Dendritic cell treated with granulocyte-macrophage colony-stimulating factor and Interleukin-4, amounts not matched to agents 40 ng/mL and 50 ng/mL, for 4 days (primary cell): ENCODE results near the gene NRL.

Experiments used
- H3K27ac Mint-ChIP-seq: one replicate; pipeline ENCODE4 v1.8.0; 2022; ENCODE audit warnings: mild to moderate bottlenecking, mixed read lengths
- H3K27me3 Mint-ChIP-seq: one replicate; pipeline ENCODE4 v1.8.0; 2022; ENCODE audit warnings: mild to moderate bottlenecking, mixed read lengths
- H3K36me3 Mint-ChIP-seq: one replicate; pipeline ENCODE4 v1.8.0; 2022; ENCODE audit warnings: low read depth, mixed read lengths
- H3K4me1 Mint-ChIP-seq: one replicate; pipeline ENCODE4 v1.8.0; 2022; ENCODE audit warnings: low read depth, mixed read lengths
- H3K4me3 Mint-ChIP-seq: one replicate; pipeline ENCODE4 v1.8.0; 2022; ENCODE audit warnings: mild to moderate bottlenecking, moderate library complexity, mixed read lengths
- H3K9me3 Mint-ChIP-seq: one replicate; pipeline ENCODE4 v1.8.0; 2022; ENCODE audit warnings: mixed read lengths
- intact Hi-C: fragments of 100-400 bp; cut with micrococcal nuclease; formaldehyde crosslinking; loops from one replicate; pipeline ENCODE4 v1.15.0; 2022

The NRL gene

DNA sequence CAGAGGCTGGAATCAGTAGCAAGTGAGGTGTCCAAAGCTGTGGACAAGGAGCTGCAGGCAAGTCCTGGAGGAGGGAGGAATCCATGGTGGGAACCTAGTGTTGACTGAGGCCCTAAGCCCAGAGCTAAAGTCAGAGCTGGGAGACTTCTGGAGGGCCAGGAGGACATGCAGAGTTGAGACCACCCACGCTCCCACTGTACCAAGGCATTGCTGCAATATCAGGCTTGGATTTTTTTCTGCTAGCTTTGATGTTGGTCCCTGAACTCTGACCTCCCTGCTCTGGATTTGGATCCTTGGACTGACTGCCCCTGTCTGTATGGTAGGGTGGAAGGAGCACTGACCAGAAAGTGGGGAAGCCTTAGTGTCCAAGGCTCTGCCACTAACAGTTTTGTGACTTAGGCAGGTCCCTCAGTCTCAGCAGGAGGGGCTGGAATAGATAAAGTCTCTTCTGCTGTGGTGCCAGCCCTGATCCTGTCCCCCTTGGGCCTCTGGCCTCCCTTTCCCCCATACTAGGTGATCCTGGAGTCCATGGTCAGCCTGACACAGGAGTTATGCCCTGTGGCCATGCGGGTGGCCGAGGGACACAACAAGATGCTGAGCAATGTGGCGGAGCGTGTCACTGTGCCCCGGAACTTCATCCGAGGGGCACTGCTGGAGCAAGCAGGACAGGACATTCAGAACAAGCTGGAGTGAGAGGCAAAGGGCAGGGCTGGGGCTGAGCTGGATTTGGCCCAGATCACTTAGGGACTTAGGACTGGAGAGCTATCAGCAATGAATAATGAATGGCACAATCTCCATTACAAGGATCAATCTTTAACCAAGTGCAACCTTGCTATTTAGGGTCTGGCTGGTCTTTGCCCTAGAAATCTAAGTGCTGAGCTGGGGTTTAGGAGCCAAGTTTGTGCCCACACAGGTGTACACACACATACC lies 53.5 kb downstream of the NRL start:
- Mint-ChIP-seq H3K36me3 (no peaks in the 10 kb centered on the region), H3K9me3 (no peaks in the 10 kb centered on the region), H3K27me3 (peaks cover 13% of the 10 kb centered on the region), H3K27ac (no peak overlapping the region), H3K4me1 (no peaks in the 10 kb centered on the region), H3K4me3 (no peak overlapping the region)
- intact Hi-C loops: no loop called here

DNA sequence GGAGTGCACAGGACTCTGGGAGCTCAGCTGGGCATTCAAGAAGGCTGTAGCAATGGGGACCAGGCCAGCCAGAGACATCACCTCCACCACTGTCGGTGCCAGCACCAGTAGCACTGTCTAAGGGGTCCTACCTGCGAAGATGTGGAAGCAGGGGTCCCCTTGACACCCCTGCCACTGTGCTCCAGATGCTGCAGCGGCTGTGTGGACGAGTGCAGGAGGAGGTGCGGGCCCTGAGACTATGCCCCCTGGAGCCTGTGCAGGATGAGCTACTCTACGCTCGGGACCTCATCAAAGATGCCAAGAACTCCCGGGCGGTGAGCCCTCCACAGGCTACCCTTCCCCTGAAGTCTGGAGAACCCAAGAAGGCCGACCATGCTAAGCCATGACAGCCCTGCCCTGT lies 54.3 kb downstream of the NRL start:
- intact Hi-C loops: no loop called here

DNA sequence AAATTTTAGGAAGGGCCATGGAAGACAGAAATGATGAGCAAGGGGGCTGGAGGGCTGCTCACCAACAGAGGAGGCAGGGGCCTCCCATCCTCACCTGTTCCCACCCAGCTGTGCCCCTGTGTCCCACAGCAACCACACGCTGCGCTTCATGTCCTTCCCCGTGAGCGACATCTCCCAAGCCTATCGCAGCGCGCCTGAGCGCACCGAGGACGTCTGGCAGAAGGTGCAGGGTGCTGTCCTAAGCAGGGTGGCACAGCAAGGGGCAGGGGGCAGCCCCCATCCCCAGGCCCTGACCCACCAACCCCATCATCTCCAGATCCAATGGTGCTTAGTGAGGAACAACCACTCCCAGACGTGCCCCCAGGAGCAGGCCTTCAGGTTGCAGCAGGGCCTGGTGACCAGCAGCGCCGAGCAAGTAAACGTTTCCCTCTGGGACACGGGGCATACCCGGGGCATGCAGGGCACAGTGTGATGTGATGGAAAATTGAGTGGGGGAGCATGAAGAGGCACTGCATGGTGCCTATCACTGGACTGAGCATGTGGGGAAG lies 54.8 kb downstream of the NRL start:
- Mint-ChIP-seq H3K27me3 (peaks cover 19% of the 10 kb centered on the region), H3K4me1 (no peaks in the 10 kb centered on the region), H3K27ac (no peak overlapping the region)

More for the DNA sequence above, 54.3 kb downstream of the NRL start:
- no peak overlapping the region for H3K4me3 Mint-ChIP-seq
- no peaks in the 10 kb centered on the region for H3K9me3 Mint-ChIP-seq
- no peaks in the 10 kb centered on the region for H3K4me1 Mint-ChIP-seq
- no peak overlapping the region for H3K27ac Mint-ChIP-seq
- H3K36me3 Mint-ChIP-seq: no peaks in the 10 kb centered on the region
- peaks cover 14% of the 10 kb centered on the region for H3K27me3 Mint-ChIP-seq

DNA sequence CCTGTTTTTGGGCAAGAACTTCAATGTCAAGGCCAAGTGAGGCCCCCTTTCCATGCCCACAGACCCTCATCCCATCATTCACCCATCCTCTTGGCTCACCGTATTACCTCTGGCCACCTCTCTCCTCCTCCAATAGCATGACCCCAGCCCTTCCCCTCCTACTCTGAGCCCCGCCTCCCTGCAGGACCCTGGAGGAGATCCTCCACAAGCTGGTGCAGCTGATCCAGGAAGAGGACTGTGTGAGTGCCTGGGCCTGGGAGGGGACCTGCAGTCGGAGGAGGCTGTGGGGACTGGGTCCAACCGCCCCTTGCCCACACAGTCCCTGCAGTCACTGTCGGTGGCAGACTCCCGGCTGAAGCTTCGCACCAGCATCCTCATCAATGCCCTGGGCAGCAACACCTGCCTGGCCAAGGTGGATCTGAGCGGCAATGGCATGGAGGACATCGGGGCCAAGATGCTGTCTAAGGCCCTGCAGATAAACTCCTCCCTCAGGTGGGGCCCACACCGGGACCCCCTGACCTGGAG lies 55.7 kb downstream of the NRL start:
- Mint-ChIP-seq H3K4me1 (no peaks in the 10 kb centered on the region), H3K27me3 (peaks cover 24% of the 10 kb centered on the region), H3K4me3 (no peak overlapping the region), H3K9me3 (no peaks in the 10 kb centered on the region), H3K27ac (no peak overlapping the region), H3K36me3 (no peaks in the 10 kb centered on the region)
- intact Hi-C loops: loop anchor here (1.0 to 5.0 kb wide), 3 partner anchors 31 to 103 kb away; partner anchors contain the start of gene IRF9

More for the DNA sequence above, 54.8 kb downstream of the NRL start:
- H3K4me3 Mint-ChIP-seq: no peak overlapping the region
- intact Hi-C loops: loop anchor here (2.0 to 5.0 kb wide), 2 partner anchors 49 to 102 kb away; partner anchors contain the start of gene IRF9
- H3K9me3 Mint-ChIP-seq: no peaks in the 10 kb centered on the region
- no peaks in the 10 kb centered on the region for H3K36me3 Mint-ChIP-seq

DNA sequence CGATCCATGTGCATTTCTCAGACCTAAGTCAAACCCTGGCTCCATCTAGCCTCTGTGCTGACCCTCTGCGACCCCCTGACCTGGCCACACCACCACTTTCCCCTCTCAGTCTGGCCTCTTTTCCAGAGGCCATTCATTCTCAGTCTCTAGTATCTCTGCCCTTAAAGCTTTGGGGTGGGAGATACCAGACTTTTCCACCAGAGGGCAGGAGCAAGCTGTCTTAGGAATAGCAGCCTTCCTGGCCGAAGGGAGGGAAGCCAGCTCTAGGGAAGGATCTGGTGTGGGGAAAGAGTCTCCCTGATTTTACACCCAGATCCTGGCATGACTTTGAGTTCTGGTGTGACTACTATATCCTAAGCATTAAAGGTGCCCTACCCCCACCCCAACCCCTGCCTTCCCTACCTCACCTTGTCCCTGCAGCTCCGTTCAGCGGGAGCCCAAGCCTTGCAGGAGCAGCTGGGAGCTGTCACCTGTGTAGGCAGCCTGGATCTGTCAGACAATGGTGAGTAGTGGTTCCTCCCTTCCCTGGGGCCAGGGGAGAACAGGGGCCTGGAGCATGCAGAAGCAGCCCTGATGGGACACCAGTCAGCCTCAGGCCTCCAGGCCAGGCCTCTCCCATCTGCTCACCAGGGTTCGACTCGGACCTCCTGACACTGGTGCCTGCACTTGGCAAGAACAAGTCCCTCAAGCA lies 56.3 kb downstream of the NRL start:
- Mint-ChIP-seq H3K27ac (no peak overlapping the region), H3K4me3 (no peak overlapping the region), H3K27me3 (peaks cover 30% of the 10 kb centered on the region), H3K4me1 (peaks cover 5% of the 10 kb centered on the region), H3K9me3 (no peaks in the 10 kb centered on the region), H3K36me3 (no peaks in the 10 kb centered on the region)
- intact Hi-C loops: loop anchor here (1.0 to 5.0 kb wide), 3 partner anchors 32 to 104 kb away; partner anchors contain the start of gene IRF9

DNA sequence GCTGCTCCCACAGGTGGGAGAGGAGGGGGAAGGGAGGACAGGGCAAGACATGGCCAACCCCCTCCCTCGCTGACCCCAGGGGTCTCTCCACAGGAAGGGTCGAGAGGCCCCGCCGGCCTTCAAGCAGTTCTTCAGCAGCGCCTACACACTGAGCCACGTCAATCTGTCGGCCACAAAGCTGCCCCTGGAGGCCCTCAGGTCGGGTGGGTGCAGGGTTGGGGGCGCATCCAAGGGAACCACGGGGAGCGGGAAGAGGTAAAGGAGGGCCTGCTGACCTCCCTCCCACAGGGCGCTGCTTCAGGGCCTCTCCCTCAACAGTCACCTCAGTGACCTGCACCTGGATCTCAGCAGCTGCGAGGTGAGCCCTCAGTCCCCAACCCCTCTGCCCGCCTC lies 56.9 kb downstream of the NRL start:
- Mint-ChIP-seq H3K9me3 (no peaks in the 10 kb centered on the region), H3K27ac (no peak overlapping the region), H3K4me3 (no peak overlapping the region), H3K27me3 (peaks cover 34% of the 10 kb centered on the region), H3K4me1 (peaks cover 11% of the 10 kb centered on the region), H3K36me3 (no peaks in the 10 kb centered on the region)
- intact Hi-C loops: loop anchor here (1.0 to 5.0 kb wide), 3 partner anchors 32 to 104 kb away; partner anchors contain the start of gene IRF9

DNA sequence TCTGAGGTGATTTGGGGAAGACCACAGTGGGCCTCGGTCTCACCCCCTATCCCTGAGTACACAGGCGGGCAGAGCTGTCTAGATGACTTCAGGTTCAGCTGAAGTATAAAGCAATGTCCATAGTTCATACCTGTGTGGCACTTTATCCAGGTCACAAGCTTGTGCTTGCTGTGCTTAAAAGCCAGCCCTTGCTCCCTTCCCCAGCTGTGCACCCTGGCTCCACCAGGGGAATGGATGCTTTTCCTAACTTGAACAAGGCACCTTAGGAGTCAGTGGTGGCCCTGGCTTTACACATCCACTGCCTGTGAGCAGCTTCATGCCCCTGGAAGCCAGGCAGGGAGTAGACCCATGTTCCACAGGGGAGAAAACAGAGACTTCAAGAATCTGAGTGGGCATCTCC lies 57.5 kb downstream of the NRL start:
- H3K4me1 Mint-ChIP-seq: peaks cover 17% of the 10 kb centered on the region
- no peak overlapping the region for H3K4me3 Mint-ChIP-seq
- H3K9me3 Mint-ChIP-seq: no peaks in the 10 kb centered on the region
- H3K36me3 Mint-ChIP-seq: no peaks in the 10 kb centered on the region
- no peak overlapping the region for H3K27ac Mint-ChIP-seq
- intact Hi-C loops: loop anchor here (5.0 kb wide), 1 partner anchor 105 kb away; the partner anchor contains the start of gene IRF9
- peaks cover 38% of the 10 kb centered on the region for H3K27me3 Mint-ChIP-seq

DNA sequence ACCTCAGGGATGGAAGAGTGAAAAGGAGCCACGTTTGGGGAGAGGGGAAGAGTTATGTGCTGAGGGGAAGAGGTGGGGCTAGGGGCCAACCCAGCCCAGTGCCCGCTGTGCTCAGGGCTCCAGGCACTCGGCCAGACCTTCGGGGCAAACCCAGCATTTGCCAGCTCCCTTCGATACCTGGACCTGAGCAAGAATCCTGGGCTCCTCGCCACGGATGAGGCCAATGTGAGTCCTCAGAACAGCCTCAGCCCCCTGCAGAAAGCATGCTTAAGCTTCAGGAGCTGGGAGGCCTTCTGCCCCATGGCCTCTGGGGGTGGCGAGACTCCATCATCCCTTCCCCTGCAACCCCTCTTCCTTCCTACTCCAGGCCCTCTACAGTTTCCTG lies 58.0 kb downstream of the NRL start:
- H3K27me3 Mint-ChIP-seq: peaks cover 38% of the 10 kb centered on the region
- H3K4me3 Mint-ChIP-seq: no peak overlapping the region
- H3K27ac Mint-ChIP-seq: no peak overlapping the region
- intact Hi-C loops: loop anchor here (5.0 kb wide), 1 partner anchor 106 kb away; the partner anchor contains the start of gene IRF9
- peaks cover 18% of the 10 kb centered on the region for H3K4me1 Mint-ChIP-seq
- H3K9me3 Mint-ChIP-seq: no peaks in the 10 kb centered on the region
- no peaks in the 10 kb centered on the region for H3K36me3 Mint-ChIP-seq

DNA sequence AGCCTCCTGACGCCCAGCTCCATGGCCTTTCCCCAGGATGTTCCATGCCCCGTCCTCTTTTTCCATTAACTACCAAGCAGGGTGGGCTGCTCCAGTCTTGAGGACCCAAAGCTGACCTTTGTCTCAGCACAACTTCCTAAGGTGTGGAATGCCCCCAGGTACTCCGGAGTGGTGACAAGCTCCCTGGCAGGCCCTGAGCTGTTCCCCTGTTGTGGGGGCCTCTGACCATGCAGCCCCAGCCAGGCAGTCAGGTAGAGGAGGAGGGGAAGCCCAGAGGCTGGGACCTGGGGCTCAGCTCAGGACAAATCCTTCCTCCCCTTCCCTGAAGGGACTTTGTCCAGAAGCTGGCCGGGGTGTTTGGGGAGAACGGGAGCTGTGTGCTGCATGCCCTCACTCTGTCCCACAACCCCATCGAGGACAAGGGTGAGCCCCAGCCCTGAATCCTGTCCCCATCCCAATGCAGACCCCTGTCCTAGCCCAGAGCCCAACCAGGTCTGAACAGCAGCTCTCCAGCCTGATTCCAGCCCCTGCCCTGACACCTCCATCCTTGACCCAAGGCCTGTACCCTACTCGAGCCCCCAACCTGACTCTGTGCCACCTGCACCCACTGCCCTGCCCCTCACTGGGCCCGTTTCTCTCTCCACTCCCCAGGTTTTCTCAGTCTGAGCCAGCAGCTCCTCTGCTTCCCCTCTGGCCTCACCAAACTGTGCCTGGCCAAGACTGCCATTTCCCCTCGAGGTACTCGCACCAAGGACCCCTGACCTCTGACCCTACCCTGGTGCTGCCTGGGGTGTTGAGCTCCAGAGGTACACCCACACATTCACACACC lies 58.6 kb downstream of the NRL start:
- H3K9me3 Mint-ChIP-seq: no peaks in the 10 kb centered on the region
- intact Hi-C loops: loop anchor here (5.0 kb wide), 1 partner anchor 106 kb away; the partner anchor contains the start of gene IRF9
- no peak overlapping the region for H3K4me3 Mint-ChIP-seq
- peaks cover 24% of the 10 kb centered on the region for H3K4me1 Mint-ChIP-seq
- H3K27me3 Mint-ChIP-seq: peaks cover 38% of the 10 kb centered on the region
- no peaks in the 10 kb centered on the region for H3K36me3 Mint-ChIP-seq
- H3K27ac Mint-ChIP-seq: no peak overlapping the region

DNA sequence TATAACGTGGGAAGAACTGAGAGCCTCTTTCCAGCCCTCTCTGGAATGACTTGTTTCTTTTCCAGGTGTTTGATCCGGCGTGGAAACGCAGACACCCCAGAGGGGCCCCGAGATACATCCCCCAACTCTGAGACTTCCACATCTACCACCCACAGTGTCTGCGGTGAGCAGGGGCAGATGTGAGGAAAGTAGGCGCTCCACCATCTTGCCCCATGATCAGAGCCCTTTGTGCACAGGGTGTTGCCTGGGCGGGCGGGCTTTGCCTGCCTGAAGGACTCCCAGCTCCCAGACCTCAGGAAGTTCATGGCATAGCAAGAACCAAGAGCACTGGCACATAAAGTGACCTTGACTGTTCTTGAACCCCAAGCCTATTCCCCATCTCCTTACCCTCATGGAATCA lies 60.1 kb downstream of the NRL start:
- Mint-ChIP-seq H3K36me3 (no peaks in the 10 kb centered on the region), H3K9me3 (no peaks in the 10 kb centered on the region), H3K4me3 (no peak overlapping the region), H3K4me1 (peaks cover 36% of the 10 kb centered on the region), H3K27ac (no peak overlapping the region), H3K27me3 (peaks cover 40% of the 10 kb centered on the region)
- intact Hi-C loops: loop anchor here (5.0 kb wide), 1 partner anchor 108 kb away; the partner anchor contains the start of gene IRF9

DNA sequence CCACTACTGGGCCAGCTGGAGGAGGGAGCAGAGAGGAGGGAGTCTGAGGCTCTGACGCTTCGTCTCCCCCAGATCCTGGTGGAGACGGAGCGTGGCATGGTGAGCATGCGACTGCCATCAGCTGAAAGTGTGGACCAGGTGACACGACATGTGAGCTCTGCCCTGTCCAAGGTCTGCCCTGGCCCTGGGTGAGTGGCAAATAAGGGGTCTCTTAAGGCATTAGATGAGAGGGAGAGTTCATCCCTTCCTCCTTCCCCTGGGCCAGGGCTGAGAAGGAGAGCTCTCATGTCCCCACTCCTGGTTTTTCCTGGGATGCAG lies 60.5 kb downstream of the NRL start:
- intact Hi-C loops: no loop called here
- Mint-ChIP-seq H3K4me1 (peaks cover 40% of the 10 kb centered on the region), H3K36me3 (no peaks in the 10 kb centered on the region), H3K4me3 (no peak overlapping the region), H3K27me3 (peaks cover 40% of the 10 kb centered on the region), H3K9me3 (no peaks in the 10 kb centered on the region), H3K27ac (no peak overlapping the region)

DNA sequence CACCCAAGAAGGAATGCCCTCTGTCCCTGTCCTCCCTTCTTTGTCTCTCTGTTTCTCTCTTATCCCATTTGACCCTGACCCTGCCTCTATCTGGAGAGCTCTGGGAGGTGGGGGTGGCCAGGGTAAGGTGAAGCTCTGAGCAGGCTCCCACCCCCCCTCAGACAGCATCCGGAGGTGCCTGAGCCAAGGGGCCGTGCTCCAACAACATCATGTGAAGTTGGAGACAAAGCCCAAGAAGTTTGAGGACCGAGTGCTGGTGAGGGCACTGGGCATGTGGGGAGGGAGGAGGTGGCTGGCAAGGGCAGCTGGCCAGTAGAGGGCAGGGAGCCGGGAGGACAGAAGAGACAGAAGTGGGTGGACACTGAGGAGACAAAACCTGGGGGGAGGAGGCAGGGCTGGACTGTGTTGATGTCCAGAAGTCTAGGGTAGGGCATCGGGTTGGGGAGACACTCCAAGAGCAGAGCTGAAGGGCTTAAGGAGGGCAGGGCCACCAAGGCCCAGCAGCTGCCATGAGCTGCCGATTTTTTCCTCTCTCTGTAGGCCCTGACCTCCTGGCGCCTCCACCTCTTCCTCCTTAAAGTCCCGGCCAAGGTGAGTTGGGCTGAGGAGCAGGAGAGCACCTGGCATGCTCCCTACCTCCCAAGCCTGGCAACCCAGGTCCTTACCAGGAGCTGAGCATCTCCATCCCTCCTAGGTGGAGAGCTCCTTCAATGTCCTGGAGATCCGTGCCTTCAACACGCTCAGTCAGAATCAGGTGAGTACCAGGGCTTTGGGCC lies 61.0 kb downstream of the NRL start:
- Mint-ChIP-seq H3K27ac (no peak overlapping the region), H3K4me1 (peaks cover 46% of the 10 kb centered on the region), H3K27me3 (peaks cover 40% of the 10 kb centered on the region), H3K36me3 (no peaks in the 10 kb centered on the region), H3K9me3 (no peaks in the 10 kb centered on the region), H3K4me3 (no peak overlapping the region)
- intact Hi-C loops: no loop called here
